Uterus (tissue), 4 donors: ENCODE data around the gene HSPA1B. TPM values are rescaled to one million over a fixed set of nuclear protein-coding genes. Genes with fewer than 3 reads are reported as not detected.
"Not testable (repeated sequence)": the region's sequence is repeated elsewhere in the genome, so short reads cannot be mapped to it uniquely, and the experiment has no call there.

Source experiments
- DNase-seq, 2 donors: peaks; one replicate each; pipeline ENCODE4 v3.0.0-alpha.2; 2019 to 2020
- H3K27ac ChIP-seq, 2 donors: fragments of 200-600 bp; sonication (generic); 1 replicate in 1 of 2; 2 replicates in 1 of 2; pipeline ENCODE4 v1.5.1; 2016 to 2018
- H3K27me3 ChIP-seq, 2 donors: fragments of 200-600 bp; sonication (generic); one replicate each; pipeline ENCODE4 v1.5.1; 2018 to 2019; ENCODE audit warnings: control low read depth in 1 of 2
- H3K36me3 ChIP-seq, 2 donors: fragments of 200-600 bp; sonication (generic); one replicate each; pipeline ENCODE4 v1.5.1; 2019; ENCODE audit warnings: control low read depth in 1 of 2
- H3K4me1 ChIP-seq, 2 donors: fragments of 200-600 bp; sonication (generic); one replicate each; pipeline ENCODE4 v1.5.1; 2018 to 2019; ENCODE audit warnings: control low read depth in 1 of 2
- H3K4me3 ChIP-seq, 2 donors: fragments of 200-600 bp; sonication (generic); 1 replicate in 1 of 2; 2 replicates in 1 of 2; pipeline ENCODE4 v1.5.1; 2018 to 2019; ENCODE audit warnings: mild to moderate bottlenecking in 1 of 2
- H3K9me3 ChIP-seq, 2 donors: fragments of 200-600 bp; sonication (generic); one replicate each; pipeline ENCODE4 v1.5.1; 2019; ENCODE audit warnings: control low read depth in 1 of 2
- POLR2A ChIP-seq, 2 donors: fragments of 450-650 bp; IDR thresholded peaks; one replicate each; pipeline ENCODE4 v1.6.1; 2016; ENCODE audit warnings: antibody characterized with exemption in 2 of 2, mild to moderate bottlenecking in 1 of 2, moderate library complexity in 1 of 2
- intact Hi-C: fragments of 100-400 bp; cut with DNase I; formaldehyde crosslinking; loops from one replicate; pipeline ENCODE4 v1.15.1; 2023; ENCODE audit warnings: low total_unique reads
- total RNA-seq, 4 donors: library from RNA; depleted of rRNA in 3 of 4; stranded (reverse); fragments of >200 nt in 3 of 4; gene quantifications; one replicate each; pipeline versions ENCODE4 v1.1.0 to v1.2.4, GENCODE V29; 2014 to 2023
- TF ChIP-seq, protein P1 (sequence below), 4 experiments: fragments of 200-600 bp in 2 of 4; fragments of 450-650 bp in 2 of 4; sonication (generic) in 2 of 4; IDR thresholded peaks; one replicate each; pipeline ENCODE4 v1.5.1; 2016 to 2019; ENCODE audit warnings: antibody characterized with exemption in 4 of 4, mild to moderate bottlenecking in 2 of 4, moderate library complexity in 1 of 4
- donor health status: DM: yes; HTN: yes; CAD: no.

Gene HSPA1B
- total RNA-seq, 4 donors from 2014 or later = 40.3 to 268 (median 152) TPM

DNA sequence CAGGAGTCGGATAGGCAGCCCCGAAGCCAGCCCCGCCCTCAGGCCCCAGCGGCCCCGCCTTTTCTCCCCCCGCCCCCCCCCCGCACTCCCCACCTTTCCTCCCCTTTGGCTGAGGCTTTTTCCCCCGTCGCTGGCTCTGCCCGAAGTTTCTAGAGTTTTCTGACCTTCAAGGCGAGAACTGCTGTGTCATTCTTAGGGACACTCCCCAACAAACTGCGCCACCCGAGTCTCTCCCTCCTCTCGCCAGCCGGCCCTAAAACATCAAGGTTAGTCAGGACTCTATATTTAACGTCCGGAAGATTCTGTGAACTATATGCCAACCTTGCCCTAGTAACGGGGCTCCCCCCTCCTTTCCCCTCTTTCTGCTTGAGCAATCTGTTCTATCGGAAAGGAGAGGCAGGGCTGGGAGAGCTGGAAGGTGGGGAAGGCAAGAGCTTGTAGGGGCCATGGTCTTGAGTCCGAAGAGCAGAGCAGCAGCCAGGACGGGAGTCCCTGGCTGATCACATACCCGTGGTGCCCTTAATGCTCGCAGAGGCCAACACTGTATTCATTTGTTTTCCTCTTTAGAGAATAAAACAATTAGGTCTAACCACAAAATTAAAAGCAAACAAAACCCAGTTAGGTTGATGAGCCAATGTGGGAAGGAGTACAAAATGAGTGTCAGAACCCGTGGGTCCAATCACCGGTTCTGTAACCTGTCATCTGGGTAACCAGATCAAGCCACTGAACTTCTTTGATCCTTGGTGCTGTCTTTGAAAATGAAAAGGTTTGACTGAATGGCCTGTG is 5.3 kb upstream of the HSPA1B start:
- TF ChIP-seq, protein P1, sequence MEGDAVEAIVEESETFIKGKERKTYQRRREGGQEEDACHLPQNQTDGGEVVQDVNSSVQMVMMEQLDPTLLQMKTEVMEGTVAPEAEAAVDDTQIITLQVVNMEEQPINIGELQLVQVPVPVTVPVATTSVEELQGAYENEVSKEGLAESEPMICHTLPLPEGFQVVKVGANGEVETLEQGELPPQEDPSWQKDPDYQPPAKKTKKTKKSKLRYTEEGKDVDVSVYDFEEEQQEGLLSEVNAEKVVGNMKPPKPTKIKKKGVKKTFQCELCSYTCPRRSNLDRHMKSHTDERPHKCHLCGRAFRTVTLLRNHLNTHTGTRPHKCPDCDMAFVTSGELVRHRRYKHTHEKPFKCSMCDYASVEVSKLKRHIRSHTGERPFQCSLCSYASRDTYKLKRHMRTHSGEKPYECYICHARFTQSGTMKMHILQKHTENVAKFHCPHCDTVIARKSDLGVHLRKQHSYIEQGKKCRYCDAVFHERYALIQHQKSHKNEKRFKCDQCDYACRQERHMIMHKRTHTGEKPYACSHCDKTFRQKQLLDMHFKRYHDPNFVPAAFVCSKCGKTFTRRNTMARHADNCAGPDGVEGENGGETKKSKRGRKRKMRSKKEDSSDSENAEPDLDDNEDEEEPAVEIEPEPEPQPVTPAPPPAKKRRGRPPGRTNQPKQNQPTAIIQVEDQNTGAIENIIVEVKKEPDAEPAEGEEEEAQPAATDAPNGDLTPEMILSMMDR (IDR thresholded peaks at IDR 0.05) = peak in 1 of 4 experiments; percentile 7
- TF ChIP-seq POLR2A (IDR thresholded peaks at IDR 0.05) = peak; percentile 71 to 90
- peak; percentile 86 to 94 for DNase-seq
- Histone ChIP-seq H3K27me3 (no peaks in the 10 kb centered on the region), H3K36me3 (no peaks in the 10 kb centered on the region), H3K27ac (peak overlapping the region; percentile 96 to 99), H3K4me3 (peak overlapping the region; percentile 50 to 57), H3K4me1 (peaks cover 5 to 12% of the 10 kb centered on the region in 2 donors), H3K9me3 (no peaks in the 10 kb centered on the region)
- intact Hi-C loops = no loop called here

GRCh38 chr6:31823592-31824196 is 3.8 kb upstream of the HSPA1B start:
- H3K4me3 ChIP-seq, H3K36me3 ChIP-seq, DNase-seq, H3K27me3 ChIP-seq, intact Hi-C loops, H3K9me3 ChIP-seq: not testable (repeated sequence)
- Histone ChIP-seq H3K27ac (peak overlapping the region; percentile 96 to 99), H3K4me1 (peaks cover 5 to 12% of the 10 kb centered on the region in 2 donors)

GRCh38 chr6:31825553-31825952 is 2.0 kb upstream of the HSPA1B start:
- no peak for DNase-seq
- intact Hi-C loops = no loop called here
- TF ChIP-seq, protein P1 (IDR thresholded peaks at IDR 0.05) = no peak
- TF ChIP-seq POLR2A (IDR thresholded peaks at IDR 0.05) = no peak
- H3K4me3 ChIP-seq = no peak overlapping the region
- no peaks in the 10 kb centered on the region for H3K27me3 ChIP-seq
- no peaks in the 10 kb centered on the region for H3K9me3 ChIP-seq
- peaks cover 5 to 6% of the 10 kb centered on the region in 2 donors for H3K4me1 ChIP-seq
- H3K36me3 ChIP-seq = no peaks in the 10 kb centered on the region
- H3K27ac ChIP-seq = peak overlapping the region; percentile 96 to 99

- intact Hi-C loops = no loop called here
- peak overlapping the region; percentile 25 to 39 for H3K4me3 ChIP-seq
- H3K9me3 ChIP-seq = no peaks in the 10 kb centered on the region
- no peaks in the 10 kb centered on the region for H3K27me3 ChIP-seq
- H3K4me1 ChIP-seq = peaks cover 5 to 13% of the 10 kb centered on the region in 2 donors
- TF ChIP-seq, protein P1 (IDR thresholded peaks at IDR 0.05) = no peak
- peak; percentile 37 to 88 for TF ChIP-seq POLR2A (IDR thresholded peaks at IDR 0.05)
- H3K36me3 ChIP-seq = no peaks in the 10 kb centered on the region
- H3K27ac ChIP-seq = peak overlapping the region; percentile 96 to 99
- DNase-seq = peak; percentile 90 to 95
These were observed 699 bp upstream of the HSPA1B start for GRCh38 chr6:31826793-31827285.

DNA sequence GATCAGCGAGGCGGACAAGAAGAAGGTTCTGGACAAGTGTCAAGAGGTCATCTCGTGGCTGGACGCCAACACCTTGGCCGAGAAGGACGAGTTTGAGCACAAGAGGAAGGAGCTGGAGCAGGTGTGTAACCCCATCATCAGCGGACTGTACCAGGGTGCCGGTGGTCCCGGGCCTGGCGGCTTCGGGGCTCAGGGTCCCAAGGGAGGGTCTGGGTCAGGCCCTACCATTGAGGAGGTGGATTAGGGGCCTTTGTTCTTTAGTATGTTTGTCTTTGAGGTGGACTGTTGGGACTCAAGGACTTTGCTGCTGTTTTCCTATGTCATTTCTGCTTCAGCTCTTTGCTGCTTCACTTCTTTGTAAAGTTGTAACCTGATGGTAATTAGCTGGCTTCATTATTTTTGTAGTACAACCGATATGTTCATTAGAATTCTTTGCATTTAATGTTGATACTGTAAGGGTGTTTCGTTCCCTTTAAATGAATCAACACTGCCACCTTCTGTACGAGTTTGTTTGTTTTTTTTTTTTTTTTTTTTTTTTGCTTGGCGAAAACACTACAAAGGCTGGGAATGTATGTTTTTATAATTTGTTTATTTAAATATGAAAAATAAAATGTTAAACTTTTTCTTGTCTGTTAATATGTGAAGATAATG is 2.2 kb downstream of the HSPA1B start:
- Histone ChIP-seq H3K27ac (peak overlapping the region; percentile 78 to 99), H3K27me3 (no peaks in the 10 kb centered on the region), H3K9me3 (no peaks in the 10 kb centered on the region), H3K36me3 (no peaks in the 10 kb centered on the region), H3K4me3 (peak overlapping the region; percentile 49 to 50), H3K4me1 (peaks cover 5 to 13% of the 10 kb centered on the region in 2 donors)
- TF ChIP-seq POLR2A (IDR thresholded peaks at IDR 0.05) = no peak
- TF ChIP-seq, protein P1 (IDR thresholded peaks at IDR 0.05) = peak; percentile 45 to 55 (median 51)
- intact Hi-C loops = loop anchor here (5.0 kb wide), 1 partner anchor 147 kb away; the partner anchor contains the start of gene LY6G5C
- DNase-seq = peak in 1 of 2 donors; percentile 40
